BJ (cell line): ENCODE results near the gene ZFP1. TPM values are rescaled to one million over a fixed set of nuclear protein-coding genes. Genes with fewer than 3 reads are reported as not detected.

Experiments
- CTCF ChIA-PET: fragments of 350-600 bp; formaldehyde crosslinking; extraction: SDS; loops from one replicate; lab custom pipeline; 2021; ENCODE audit warnings: antibody characterized with exemption, inconsistent platforms; lab: Yijun Ruan, JAX
- POLR2A ChIA-PET: fragments of 300-600 bp; sonication (Branson Sonifier 250); formaldehyde crosslinking; extraction: SDS; loops from one replicate; lab custom pipeline; 2021; ENCODE audit warnings: antibody characterized with exemption; lab: Charles Lee
- DNase-seq: peaks from one replicate; pipeline ENCODE4 v3.0.0-alpha.2; 2011; ENCODE audit warnings: low read depth
- H3K27me3 ChIP-seq: 2 replicates; pipeline ENCODE4 v1.6.0; 2011; ENCODE audit warnings: low read length; ENCODE audit not compliant: control insufficient read depth, insufficient read depth
- H3K36me3 ChIP-seq: 2 replicates; pipeline ENCODE4 v1.5.1; 2011; ENCODE audit warnings: low read length; ENCODE audit not compliant: control insufficient read depth, insufficient read depth
- H3K4me3 ChIP-seq: 2 replicates; pipeline ENCODE4 v1.5.1; 2011; ENCODE audit warnings: low read depth, mild to moderate bottlenecking, control low read depth, low read length
- CTCF ChIP-seq: IDR thresholded peaks from 2 replicates; pipeline ENCODE4 v1.5.1; 2011; ENCODE audit warnings: low read depth, mild to moderate bottlenecking, control low read depth, inconsistent platforms, low read length, moderate library complexity; ENCODE audit not compliant: insufficient read depth
- polyA plus RNA-seq: library from polyadenylated mRNA; depleted of rRNA; stranded (reverse); fragments of >200 nt; gene quantifications from 2 replicates; pipeline ENCODE4 v1.2.3, GENCODE V29; 2011

The ZFP1 gene
- polyA plus RNA-seq, 1 experiment, result 3.4 TPM

- POLR2A ChIA-PET, result interaction anchor here (0.7 to 0.8 kb wide), 2 partner anchors 85 to 112 kb away, joined by 6 read pairs; partner anchors contain the start of gene ZNRF1
- Histone ChIP-seq H3K36me3 (no peaks in the 10 kb centered on the region), H3K4me3 (0 out of 2 replicates have a peak overlapping the region, but pooled peaks have one; percentile 13), H3K27me3 (no peaks in the 10 kb centered on the region)
- peak; percentile 94 for TF ChIP-seq CTCF
- CTCF ChIA-PET, result interaction anchor here (0.7 to 8.0 kb wide), 36 partner anchors 9 to 401 kb away, joined by 3 to 199 read pairs (median 6); partner anchors contain the start of genes WDR59 and ZNRF1
- DNase-seq, result peak; percentile 29
These were observed 37.4 kb upstream of the ZFP1 start for GRCh38 chr16:75110637-75111513.

GRCh38 chr16:75111514-75111940 lies 36.8 kb upstream of the ZFP1 start:
- POLR2A ChIA-PET, result interaction anchor here (0.7 to 0.8 kb wide), 2 partner anchors 85 to 113 kb away, joined by 6 read pairs; partner anchors contain the start of gene ZNRF1
- DNase-seq, result no peak
- H3K36me3 ChIP-seq, result no peaks in the 10 kb centered on the region
- H3K27me3 ChIP-seq, result no peaks in the 10 kb centered on the region
- H3K4me3 ChIP-seq, result no peak overlapping the region
- CTCF ChIA-PET, result interaction anchor here (0.6 to 8.0 kb wide), 37 partner anchors 8 to 402 kb away, joined by 3 to 199 read pairs (median 6); partner anchors contain the start of genes WDR59 and ZNRF1
- no peak for TF ChIP-seq CTCF

- Histone ChIP-seq H3K27me3 (no peaks in the 10 kb centered on the region), H3K4me3 (no peak overlapping the region), H3K36me3 (no peaks in the 10 kb centered on the region)
- DNase-seq, result no peak
- POLR2A ChIA-PET, result no interaction called here
- CTCF ChIA-PET, result interaction anchor here (0.6 to 8.0 kb wide), 30 partner anchors 10 to 402 kb away, joined by 3 to 199 read pairs (median 6); partner anchors contain the start of genes WDR59 and ZNRF1
- no peak for TF ChIP-seq CTCF
These were observed 36.2 kb upstream of the ZFP1 start for GRCh38 chr16:75111961-75112733.

- no peak overlapping the region for H3K4me3 ChIP-seq
- ChIA-PET CTCF (interaction anchor here (0.7 to 8.0 kb wide), 11 partner anchors 10 to 300 kb away, joined by 4 to 199 read pairs (median 17); partner anchors contain the start of genes WDR59 and ZNRF1), POLR2A (no interaction called here)
- H3K36me3 ChIP-seq, result no peaks in the 10 kb centered on the region
- DNase-seq, result no peak
- TF ChIP-seq CTCF, result no peak
- no peaks in the 10 kb centered on the region for H3K27me3 ChIP-seq
These were observed 35.4 kb upstream of the ZFP1 start for GRCh38 chr16:75112734-75113491.
